ENCODE results near the gene AURKA. TPM values are rescaled to one million over a fixed set of nuclear protein-coding genes. Genes with fewer than 3 reads are reported as not detected.

Gene AURKA
- total RNA-seq, 1 donor from 2014 or later = 42.3 TPM

DNA sequence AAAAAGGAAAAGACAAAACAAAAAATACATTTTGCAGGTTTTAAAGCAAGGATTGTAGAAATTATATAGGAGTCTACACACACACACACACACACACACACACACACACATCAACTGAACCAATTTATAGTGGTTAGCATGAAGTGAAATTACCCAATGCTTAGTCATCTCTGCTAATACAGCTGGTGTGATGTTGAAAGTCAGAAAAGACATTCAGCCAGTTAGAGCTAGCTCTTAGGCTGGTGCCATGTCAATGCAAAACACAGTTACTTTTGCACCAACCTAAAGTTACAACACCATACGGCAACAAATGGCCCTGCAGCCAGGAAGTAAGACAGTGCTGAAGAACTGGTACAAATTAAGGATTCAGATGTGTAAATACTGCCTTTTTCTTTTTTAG lies 18.1 kb downstream of the AURKA start:
- no peak for DNase-seq
- Mint-ChIP-seq H3K27ac (peak overlapping the region; percentile 45), H3K4me3 (no peak overlapping the region), H3K36me3 (ENCODE audit: low read depth) (peaks cover 59% of the 10 kb centered on the region), H3K9me3 (no peaks in the 10 kb centered on the region), H3K27me3 (no peaks in the 10 kb centered on the region), H3K4me1 (peaks cover 40% of the 10 kb centered on the region)
- intact Hi-C loops (cut with micrococcal nuclease) = loop anchor here (2.0 kb wide), 1 partner anchor 19 kb away; the partner anchor contains the start of genes AURKA and CSTF1

GRCh38 chr20:56372850-56373249 lies 19.2 kb downstream of the AURKA start:
- Mint-ChIP-seq H3K4me3 (no peak overlapping the region), H3K27me3 (no peaks in the 10 kb centered on the region), H3K9me3 (no peaks in the 10 kb centered on the region), H3K27ac (peak overlapping the region; percentile 79), H3K4me1 (peaks cover 34% of the 10 kb centered on the region), H3K36me3 (ENCODE audit: low read depth) (peaks cover 51% of the 10 kb centered on the region)
- DNase-seq = no peak
- intact Hi-C loops (cut with micrococcal nuclease) = loop anchor here (2.0 kb wide), 1 partner anchor 20 kb away; the partner anchor contains the start of genes AURKA and CSTF1

GRCh38 chr20:56371977-56372376 lies 20.0 kb downstream of the AURKA start:
- H3K36me3 Mint-ChIP-seq (ENCODE audit: low read depth) = peaks cover 44% of the 10 kb centered on the region
- no peak for DNase-seq
- peaks cover 30% of the 10 kb centered on the region for H3K4me1 Mint-ChIP-seq
- H3K27ac Mint-ChIP-seq = no peak overlapping the region
- intact Hi-C loops (cut with micrococcal nuclease) = loop anchor here (2.0 kb wide), 1 partner anchor 21 kb away; the partner anchor contains the start of genes AURKA and CSTF1
- H3K9me3 Mint-ChIP-seq = no peaks in the 10 kb centered on the region
- H3K4me3 Mint-ChIP-seq = no peak overlapping the region
- H3K27me3 Mint-ChIP-seq = no peaks in the 10 kb centered on the region

- intact Hi-C loops (cut with micrococcal nuclease) = no loop called here
- DNase-seq = no peak
- no peak overlapping the region for H3K4me3 Mint-ChIP-seq
- peaks cover 32% of the 10 kb centered on the region for H3K36me3 Mint-ChIP-seq (ENCODE audit: low read depth)
- H3K27me3 Mint-ChIP-seq = no peaks in the 10 kb centered on the region
- peaks cover 14% of the 10 kb centered on the region for H3K4me1 Mint-ChIP-seq
- H3K9me3 Mint-ChIP-seq = no peaks in the 10 kb centered on the region
- no peak overlapping the region for H3K27ac Mint-ChIP-seq
Observed at GRCh38 chr20:56369179-56369578, 22.8 kb downstream of the AURKA start.

DNA sequence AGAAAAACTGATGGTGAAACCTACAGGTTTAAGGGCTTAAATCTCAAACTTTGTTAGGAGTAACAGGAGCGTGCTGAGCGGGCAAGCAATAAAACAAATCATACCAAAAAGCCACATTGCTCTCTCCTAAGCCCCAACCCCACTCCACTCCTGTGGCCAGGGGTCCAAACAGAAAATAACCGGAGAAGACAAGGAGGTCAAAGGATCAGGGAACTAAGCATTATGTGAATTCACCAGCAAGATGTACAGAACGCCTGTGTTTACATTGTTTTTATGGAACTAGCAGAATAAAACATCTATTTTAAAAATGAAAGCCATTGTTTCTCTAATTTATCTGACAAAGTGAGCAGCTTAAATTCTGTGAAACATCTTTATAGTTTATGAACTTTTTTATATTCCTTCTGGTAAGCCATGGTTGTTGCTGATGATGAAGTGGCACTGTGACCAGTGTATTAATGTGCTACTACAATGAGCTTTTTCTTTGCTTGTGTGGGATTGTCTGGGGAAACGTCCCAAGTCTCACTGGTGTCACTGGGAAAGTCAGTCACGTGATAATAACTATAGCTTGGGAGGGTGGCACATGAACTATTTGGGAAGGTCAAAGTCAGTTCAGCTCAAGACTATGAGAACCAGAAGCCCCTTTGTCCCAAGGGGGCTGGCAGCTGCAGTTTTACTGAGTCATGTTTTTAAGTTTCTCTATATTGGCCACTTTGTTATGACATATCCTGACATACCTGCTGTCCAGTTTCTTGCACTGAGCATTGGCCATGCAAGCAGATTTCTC lies 23.5 kb downstream of the AURKA start:
- peaks cover 10% of the 10 kb centered on the region for H3K4me1 Mint-ChIP-seq
- H3K9me3 Mint-ChIP-seq = no peaks in the 10 kb centered on the region
- H3K27ac Mint-ChIP-seq = no peak overlapping the region
- H3K4me3 Mint-ChIP-seq = no peak overlapping the region
- peaks cover 30% of the 10 kb centered on the region for H3K36me3 Mint-ChIP-seq (ENCODE audit: low read depth)
- H3K27me3 Mint-ChIP-seq = no peaks in the 10 kb centered on the region
- no peak for DNase-seq
- intact Hi-C loops (cut with micrococcal nuclease) = no loop called here

- no peak overlapping the region for H3K27ac Mint-ChIP-seq
Observed at GRCh38 chr20:56363491-56363890, 28.5 kb downstream of the AURKA start.

GRCh38 chr20:56362833-56363413 lies 29.1 kb downstream of the AURKA start:
- DNase-seq = no peak
- H3K4me3 Mint-ChIP-seq = no peak overlapping the region
- no peaks in the 10 kb centered on the region for H3K9me3 Mint-ChIP-seq
- peaks cover 14% of the 10 kb centered on the region for H3K4me1 Mint-ChIP-seq
- intact Hi-C loops (cut with micrococcal nuclease) = no loop called here
- peaks cover under 1% of the 10 kb centered on the region for H3K27me3 Mint-ChIP-seq
- no peak overlapping the region for H3K27ac Mint-ChIP-seq
- H3K36me3 Mint-ChIP-seq (ENCODE audit: low read depth) = peaks cover 4% of the 10 kb centered on the region

More at GRCh38 chr20:56363491-56363890, 28.5 kb downstream of the AURKA start:
- DNase-seq = no peak
- intact Hi-C loops (cut with micrococcal nuclease) = no loop called here
- Mint-ChIP-seq H3K9me3 (no peaks in the 10 kb centered on the region), H3K4me1 (peaks cover 10% of the 10 kb centered on the region), H3K4me3 (no peak overlapping the region), H3K27me3 (no peaks in the 10 kb centered on the region), H3K36me3 (ENCODE audit: low read depth) (peaks cover 7% of the 10 kb centered on the region)

DNA sequence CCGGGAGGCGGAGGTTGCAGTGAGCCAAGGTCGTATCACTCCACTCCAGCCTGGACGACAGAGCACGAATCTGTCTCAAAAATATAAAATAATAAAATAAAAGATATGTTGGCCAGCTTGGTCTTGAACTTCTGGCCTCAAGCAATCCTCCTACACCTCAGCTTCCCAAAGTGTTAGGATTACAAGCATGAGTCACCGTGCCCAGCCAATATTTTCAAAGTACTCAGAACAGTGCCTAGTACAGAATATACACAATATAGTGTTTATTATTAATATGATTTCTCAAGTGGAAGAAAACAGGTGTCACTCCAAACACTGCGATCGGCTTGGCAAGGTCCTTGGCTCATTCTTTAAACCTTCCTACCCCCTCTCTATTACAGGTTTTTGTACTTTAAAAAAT lies 30.1 kb downstream of the AURKA start:
- peaks cover 14% of the 10 kb centered on the region for H3K4me1 Mint-ChIP-seq
- peaks cover 4% of the 10 kb centered on the region for H3K36me3 Mint-ChIP-seq (ENCODE audit: low read depth)
- intact Hi-C loops (cut with micrococcal nuclease) = no loop called here
- DNase-seq = no peak
- no peak overlapping the region for H3K27ac Mint-ChIP-seq
- no peaks in the 10 kb centered on the region for H3K9me3 Mint-ChIP-seq
- H3K27me3 Mint-ChIP-seq = peaks cover 6% of the 10 kb centered on the region
- no peak overlapping the region for H3K4me3 Mint-ChIP-seq

- Mint-ChIP-seq H3K4me1 (peaks cover 14% of the 10 kb centered on the region), H3K9me3 (no peaks in the 10 kb centered on the region), H3K27ac (no peak overlapping the region), H3K36me3 (ENCODE audit: low read depth) (peaks cover under 1% of the 10 kb centered on the region), H3K4me3 (no peak overlapping the region), H3K27me3 (peaks cover 9% of the 10 kb centered on the region)
- no peak for DNase-seq
- intact Hi-C loops (cut with micrococcal nuclease) = no loop called here
Observed at GRCh38 chr20:56360908-56361205, 31.2 kb downstream of the AURKA start.

GRCh38 chr20:56360133-56360907 lies 31.7 kb downstream of the AURKA start:
- Mint-ChIP-seq H3K27me3 (peaks cover 10% of the 10 kb centered on the region), H3K9me3 (no peaks in the 10 kb centered on the region), H3K4me3 (peak overlapping the region; percentile 86), H3K27ac (no peak overlapping the region), H3K36me3 (ENCODE audit: low read depth) (no peaks in the 10 kb centered on the region), H3K4me1 (peaks cover 14% of the 10 kb centered on the region)
- DNase-seq = no peak
- intact Hi-C loops (cut with micrococcal nuclease) = no loop called here

- Mint-ChIP-seq H3K4me3 (peak overlapping the region; percentile 86), H3K4me1 (peaks cover 14% of the 10 kb centered on the region), H3K27ac (peak overlapping the region; percentile 73), H3K9me3 (no peaks in the 10 kb centered on the region), H3K36me3 (ENCODE audit: low read depth) (no peaks in the 10 kb centered on the region), H3K27me3 (peaks cover 10% of the 10 kb centered on the region)
- intact Hi-C loops (cut with micrococcal nuclease) = no loop called here
- peak; percentile 70 for DNase-seq
Observed at GRCh38 chr20:56359212-56360132, 32.5 kb downstream of the AURKA start.

GRCh38 chr20:56358600-56359211 lies 33.3 kb downstream of the AURKA start, which contains the start of gene FAM210B:
TSS of gene FAM210B (plus strand) at chr20:56358974. CDS start at chr20:56359006, 32 bp downstream.
- peak; percentile 94 for DNase-seq
- Mint-ChIP-seq H3K9me3 (no peaks in the 10 kb centered on the region), H3K4me3 (peak within 1 kb of the TSS; percentile 86), H3K27me3 (peaks cover 12% of the 10 kb centered on the region), H3K4me1 (peaks cover 14% of the 10 kb centered on the region), H3K27ac (peak within 1 kb of the TSS; percentile 73), H3K36me3 (ENCODE audit: low read depth) (no peaks in the 10 kb centered on the region)
- intact Hi-C loops (cut with micrococcal nuclease) = loop anchor here (1.0 kb wide), 1 partner anchor 34 kb away; the partner anchor contains the start of genes AURKA and CSTF1

GRCh38 chr20:56358070-56358469 lies 33.9 kb downstream of the AURKA start:
- H3K27me3 Mint-ChIP-seq = peaks cover 12% of the 10 kb centered on the region

More at GRCh38 chr20:56358070-56358469, 33.9 kb downstream of the AURKA start:
- Mint-ChIP-seq H3K36me3 (ENCODE audit: low read depth) (no peaks in the 10 kb centered on the region), H3K27ac (no peak overlapping the region), H3K4me3 (peak overlapping the region; percentile 66), H3K9me3 (no peaks in the 10 kb centered on the region), H3K4me1 (peaks cover 14% of the 10 kb centered on the region)
- intact Hi-C loops (cut with micrococcal nuclease) = loop anchor here (1.0 kb wide), 1 partner anchor 34 kb away; the partner anchor contains the start of genes AURKA and CSTF1
- no peak for DNase-seq
